ENCODE measurements around the gene IL17C. TPM values are rescaled to one million over a fixed set of nuclear protein-coding genes. Genes with fewer than 3 reads are reported as not detected.

Gene IL17C
- total and polyA plus RNA-seq, 8 donors, result 0.87 to 1.2 TPM; not detected in 6

- Histone ChIP-seq H3K9me3 (no peaks in the 10 kb centered on the region), H3K27me3 (no peaks in the 10 kb centered on the region), H3K27ac (peak overlapping the region in 3 of 5 donors; percentile 63 to 70 (median 67)), H3K4me1 (peaks cover 0 to 27% (median 4%) of the 10 kb centered on the region in 4 donors), H3K36me3 (peaks cover 47 to 90% (median 85%) of the 10 kb centered on the region in 4 donors), H3K4me3 (no peak overlapping the region)
- intact Hi-C loops (cut with DNase I; ENCODE audit: low total_unique reads), result no loop called here
- 93 to 97% (median 95%) methylated on average over 6 of the region's 6 CpGs for WGBS, 5 donors
- TF ChIP-seq POLR2A (IDR thresholded peaks at IDR 0.05) (no peak), POLR2AphosphoS5 (IDR thresholded peaks at IDR 0.05) (no peak), EP300 (IDR thresholded peaks at IDR 0.05) (no peak), CTCF (IDR thresholded peaks at IDR 0.05) (no peak)
- DNase-seq, result no peak
Measured at GRCh38 chr16:88600539-88600896, 37.9 kb upstream of the IL17C start.

- H3K27me3 ChIP-seq, result no peaks in the 10 kb centered on the region
- DNase-seq, result no peak
- H3K4me1 ChIP-seq, result peaks cover 0 to 27% (median 4%) of the 10 kb centered on the region in 4 donors
- TF ChIP-seq POLR2AphosphoS5 (IDR thresholded peaks at IDR 0.05) (no peak), CTCF (IDR thresholded peaks at IDR 0.05) (no peak), POLR2A (IDR thresholded peaks at IDR 0.05) (no peak), EP300 (IDR thresholded peaks at IDR 0.05) (no peak)
- no peak overlapping the region for H3K27ac ChIP-seq
- peaks cover 51 to 92% (median 88%) of the 10 kb centered on the region in 4 donors for H3K36me3 ChIP-seq
- H3K9me3 ChIP-seq, result no peaks in the 10 kb centered on the region
- WGBS, 5 donors, result 86 to 92% (median 90%) methylated on average over 9 of the region's 9 CpGs
- intact Hi-C loops (cut with DNase I; ENCODE audit: low total_unique reads), result no loop called here
- H3K4me3 ChIP-seq, result no peak overlapping the region
Measured at GRCh38 chr16:88601313-88602036, 36.9 kb upstream of the IL17C start.

- TF ChIP-seq EP300 (IDR thresholded peaks at IDR 0.05) (no peak), CTCF (IDR thresholded peaks at IDR 0.05) (no peak), POLR2A (IDR thresholded peaks at IDR 0.05) (no peak), POLR2AphosphoS5 (IDR thresholded peaks at IDR 0.05) (no peak)
- intact Hi-C loops (cut with DNase I; ENCODE audit: low total_unique reads), result no loop called here
- Histone ChIP-seq H3K4me1 (peaks cover 0 to 27% (median 4%) of the 10 kb centered on the region in 4 donors), H3K27me3 (no peaks in the 10 kb centered on the region), H3K4me3 (no peak overlapping the region), H3K27ac (no peak overlapping the region), H3K9me3 (no peaks in the 10 kb centered on the region), H3K36me3 (peaks cover 57 to 98% (median 95%) of the 10 kb centered on the region in 4 donors)
- DNase-seq, result no peak
- WGBS, 5 donors, result 76 to 98% (median 88%) methylated on average over 5 to 7 of the region's 7 CpGs
Measured at GRCh38 chr16:88602091-88602490, 36.3 kb upstream of the IL17C start.

DNA sequence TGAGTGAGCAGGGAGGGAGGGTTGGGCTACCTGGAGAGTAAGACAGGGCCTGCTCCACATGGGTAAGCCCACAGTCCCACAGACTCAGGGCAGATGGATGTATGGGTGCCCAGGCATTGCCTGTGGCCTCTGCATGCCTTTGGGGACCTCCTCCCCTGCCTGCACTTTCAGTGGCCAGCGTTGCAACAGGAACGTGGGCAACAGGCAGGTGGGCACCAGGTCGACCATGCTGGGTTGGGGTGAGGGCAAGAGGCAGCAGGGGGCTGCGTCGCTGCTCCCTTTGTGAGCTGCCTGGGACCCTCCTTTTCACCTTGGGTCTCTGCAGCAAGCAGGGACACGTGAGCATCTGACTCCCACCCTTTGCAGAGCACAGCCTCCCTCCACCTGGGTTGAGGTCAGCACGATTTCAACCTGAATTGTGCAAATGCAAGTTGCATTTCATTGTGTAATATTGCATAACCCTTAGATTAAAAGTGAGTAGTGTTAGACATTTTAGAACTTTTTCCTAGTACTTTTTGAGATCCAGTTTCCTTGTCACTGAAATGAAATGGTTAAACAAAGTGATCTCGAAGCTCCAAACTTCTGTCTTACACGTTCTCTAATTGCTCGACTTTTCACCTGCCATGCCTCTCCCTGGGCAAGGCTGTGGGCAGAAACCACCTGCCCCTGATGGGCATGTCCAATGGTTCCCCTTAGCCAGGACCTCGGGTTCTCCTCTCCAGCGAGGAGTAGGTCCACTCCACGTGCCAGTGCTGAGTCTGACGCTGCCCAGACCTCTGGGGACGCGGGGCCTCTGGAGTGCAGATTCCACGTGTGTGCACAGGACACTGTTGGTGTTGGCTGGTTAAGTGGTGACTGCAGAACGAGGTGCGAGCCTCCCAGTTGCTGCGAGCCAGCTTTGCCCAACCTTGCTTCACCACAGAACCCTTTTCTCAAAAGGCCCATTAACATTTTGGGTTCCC is 32.9 kb upstream of the IL17C start:
- Histone ChIP-seq H3K27ac (no peak overlapping the region), H3K4me1 (peaks cover 0 to 5% (median 0%) of the 10 kb centered on the region in 4 donors), H3K36me3 (peaks cover 50 to 99% (median 97%) of the 10 kb centered on the region in 4 donors), H3K9me3 (no peaks in the 10 kb centered on the region), H3K27me3 (no peaks in the 10 kb centered on the region), H3K4me3 (no peak overlapping the region)
- no peak for TF ChIP-seq EP300 (IDR thresholded peaks at IDR 0.05)
- TF ChIP-seq POLR2AphosphoS5 (IDR thresholded peaks at IDR 0.05), result no peak
- no peak for TF ChIP-seq CTCF (IDR thresholded peaks at IDR 0.05)
- no peak for TF ChIP-seq POLR2A (IDR thresholded peaks at IDR 0.05)
- DNase-seq, result no peak
- intact Hi-C loops (cut with DNase I; ENCODE audit: low total_unique reads), result no loop called here
- 71 to 86% (median 83%) methylated on average over 19 to 20 of the region's 20 CpGs for WGBS, 5 donors
